PC-9 (cell line): ENCODE data around the gene LIN7B. TPM values are rescaled to one million over a fixed set of nuclear protein-coding genes. Genes with fewer than 3 reads are reported as not detected.
A peak's percentile ranks its signal among the peaks of the same experiment; 100 is the strongest.
"Not testable (repeated sequence)": the region's sequence is repeated elsewhere in the genome, so short reads cannot be mapped to it uniquely, and the experiment has no call there.

Source experiments
- BruUV-seq: library from RNA; stranded (reverse); fragments of 400-500 nt; replicated peaks from 2 replicates; lab custom pipeline; 2021; lab: Mats Ljungman, UMichigan
- CTCF ChIA-PET: fragments of 300-600 bp; sonication (Branson Sonifier 250); formaldehyde crosslinking; loops from one replicate; lab custom pipeline; 2022; ENCODE audit warnings: antibody characterized with exemption; lab: Charles Lee
- POLR2A ChIA-PET: fragments of 300-600 bp; sonication (Branson Sonifier 250); formaldehyde crosslinking; loops from one replicate; lab custom pipeline; 2022; ENCODE audit warnings: antibody characterized with exemption; ENCODE audit not compliant: unreplicated experiment; lab: Charles Lee
- DNase-seq, 2 experiments: peaks; one replicate each; pipeline versions ENCODE4 v3.0.0 to v3.0.0-alpha.2; 2015 to 2022; ENCODE audit warnings: mixed read lengths in 1 of 2
- H2AFZ ChIP-seq: fragments of 200-600 bp; sonication (generic); 2 replicates; pipeline ENCODE4 v1.8.1; 2017; ENCODE audit warnings: antibody characterized with exemption
- H3F3A ChIP-seq: fragments of 200-600 bp; sonication (generic); 2 replicates; pipeline ENCODE4 v1.8.1; 2017; ENCODE audit warnings: antibody characterized with exemption, mild to moderate bottlenecking, low read depth; ENCODE audit not compliant: insufficient read depth
- H3K27ac ChIP-seq: fragments of 200-600 bp; sonication (generic); 2 replicates; pipeline ENCODE4 v1.6.1; 2016; ENCODE audit warnings: mixed run types
- H3K27me3 ChIP-seq: fragments of 200-600 bp; sonication (generic); 2 replicates; pipeline ENCODE4 v1.6.1; 2016; ENCODE audit warnings: low read depth, mixed run types; ENCODE audit not compliant: insufficient read depth
- H3K36me3 ChIP-seq: fragments of 200-600 bp; sonication (generic); 2 replicates; pipeline ENCODE4 v1.6.1; 2016; ENCODE audit warnings: low read depth, mixed run types
- H3K4me1 ChIP-seq: fragments of 200-600 bp; sonication (generic); replicated peaks from 2 replicates; pipeline ENCODE4 v1.6.1; 2016; ENCODE audit warnings: mixed run types; ENCODE audit not compliant: insufficient read depth
- H3K4me2 ChIP-seq: fragments of 200-600 bp; sonication (generic); 2 replicates; pipeline ENCODE4 v1.6.1; 2017; ENCODE audit warnings: mixed run types
- H3K4me3 ChIP-seq: fragments of 200-600 bp; sonication (generic); 2 replicates; pipeline ENCODE4 v1.6.1; 2016; ENCODE audit warnings: mixed run types
- H3K79me2 ChIP-seq: fragments of 200-600 bp; sonication (generic); 2 replicates; pipeline ENCODE4 v1.6.1; 2017; ENCODE audit warnings: low read depth, mixed run types
- H3K9me2 ChIP-seq: fragments of 200-600 bp; sonication (generic); 2 replicates; pipeline ENCODE4 v1.8.1; 2017; ENCODE audit warnings: mild to moderate bottlenecking; ENCODE audit not compliant: insufficient read depth
- H3K9me3 ChIP-seq: fragments of 200-600 bp; sonication (generic); 2 replicates; pipeline ENCODE4 v1.8.1; 2016; ENCODE audit warnings: low read depth; ENCODE audit not compliant: insufficient read depth
- H4K20me1 ChIP-seq: fragments of 200-600 bp; sonication (generic); 2 replicates; pipeline ENCODE4 v1.8.1; 2017; ENCODE audit not compliant: insufficient read depth
- CTCF ChIP-seq: fragments of 200-600 bp; sonication (generic); conservative IDR thresholded peaks from 2 replicates; pipeline ENCODE4 v1.6.1; 2017; ENCODE audit warnings: mixed run types, antibody characterized with exemption, mild to moderate bottlenecking, moderate library complexity
- EZH2 ChIP-seq: fragments of 200-600 bp; sonication (generic); IDR thresholded peaks from 2 replicates; pipeline ENCODE4 v1.8.0; 2017; ENCODE audit warnings: antibody characterized with exemption, low read depth
- intact Hi-C: fragments of 100-400 bp; cut with micrococcal nuclease; formaldehyde crosslinking; loops from one replicate; pipeline ENCODE4 v1.10.0; 2022; ENCODE audit not compliant: unreplicated experiment
- total RNA-seq: library from RNA; stranded (reverse); gene quantifications from 2 replicates; pipeline ENCODE4 v1.2.3, GENCODE V29; 2021

Gene LIN7B
- total RNA-seq, 1 experiment from 2014 or later, result 7.0 TPM

GRCh38 chr19:49074869-49075268 lies 39.3 kb upstream of the LIN7B start:
- H3K4me1 ChIP-seq, H3K9me2 ChIP-seq, H3K4me2 ChIP-seq, BruUV-seq, H3F3A ChIP-seq, H4K20me1 ChIP-seq, H3K27ac ChIP-seq, H3K9me3 ChIP-seq, H3K4me3 ChIP-seq, H2AFZ ChIP-seq, POLR2A ChIA-PET, H3K79me2 ChIP-seq, H3K36me3 ChIP-seq: not testable (repeated sequence)
- peaks cover 24% of the 10 kb centered on the region; the same call in 1 of the 2 replicates for H3K27me3 ChIP-seq
- intact Hi-C loops, result loop anchor here (2.0 kb wide), 3 partner anchors 76 to 286 kb away; no protein-coding TSS in a partner anchor
- TF ChIP-seq CTCF, result peak; percentile 82
- peak in 1 of 2 experiments; percentile 60 for DNase-seq
- CTCF ChIA-PET, result interaction anchor here (0.7 kb wide), 1 partner anchor 96 kb away, joined by 3 read pairs; no protein-coding TSS in a partner anchor

- Histone ChIP-seq H3K4me1 (no peaks in the 10 kb centered on the region), H3K79me2 (peaks cover 1% of the 10 kb centered on the region), H3K27me3 (no peaks in the 10 kb centered on the region), H2AFZ (no peak overlapping the region), H3K9me3 (no peaks in the 10 kb centered on the region), H3K9me2 (no peaks in the 10 kb centered on the region), H4K20me1 (no peaks in the 10 kb centered on the region), H3K4me2 (no peak overlapping the region), H3F3A (no peaks in the 10 kb centered on the region; the same call in 1 of the 2 replicates), H3K36me3 (no peaks in the 10 kb centered on the region), H3K27ac (no peak overlapping the region), H3K4me3 (no peak overlapping the region)
- CTCF ChIA-PET, result no interaction called here
- intact Hi-C loops, result no loop called here
- DNase-seq, result no peak
- POLR2A ChIA-PET, result no interaction called here
- BruUV-seq, result no TSS peak
- TF ChIP-seq EZH2 (no peak), CTCF (no peak)
Measured at GRCh38 chr19:49080392-49080791, 33.8 kb upstream of the LIN7B start.

- BruUV-seq, result no TSS peak
- TF ChIP-seq EZH2 (no peak), CTCF (no peak)
- Histone ChIP-seq H4K20me1 (peaks cover 7% of the 10 kb centered on the region), H3K4me1 (no peaks in the 10 kb centered on the region), H3K4me3 (no peak overlapping the region), H3K9me2 (no peaks in the 10 kb centered on the region), H2AFZ (no peak overlapping the region), H3F3A (no peaks in the 10 kb centered on the region; the same call in 1 of the 2 replicates), H3K27me3 (no peaks in the 10 kb centered on the region), H3K27ac (no peak overlapping the region), H3K79me2 (peaks cover 10% of the 10 kb centered on the region), H3K36me3 (no peaks in the 10 kb centered on the region; the same call in 1 of the 2 replicates), H3K4me2 (no peak overlapping the region), H3K9me3 (no peaks in the 10 kb centered on the region)
- no peak for DNase-seq
- POLR2A ChIA-PET, result no interaction called here
- CTCF ChIA-PET, result no interaction called here
- intact Hi-C loops, result no loop called here
Measured at GRCh38 chr19:49081273-49081672, 32.9 kb upstream of the LIN7B start.
